DND-41 (cell line): ENCODE results near the gene CCNO.

Experiments used
- CTCF ChIP-seq: IDR thresholded peaks from 2 replicates; pipeline ENCODE4 v1.5.1; 2012; ENCODE audit warnings: borderline replicate concordance, low read length, moderate library complexity, mild to moderate bottlenecking; ENCODE audit not compliant: poor library complexity, severe bottlenecking; ENCODE audit errors: extremely low read depth
- EZH2 ChIP-seq: IDR thresholded peaks from 3 replicates; pipeline ENCODE4 v1.6.1; 2012; ENCODE audit warnings: borderline replicate concordance, low read depth, mild to moderate bottlenecking, moderate library complexity, low read length, inconsistent platforms; ENCODE audit not compliant: severe bottlenecking

DNA sequence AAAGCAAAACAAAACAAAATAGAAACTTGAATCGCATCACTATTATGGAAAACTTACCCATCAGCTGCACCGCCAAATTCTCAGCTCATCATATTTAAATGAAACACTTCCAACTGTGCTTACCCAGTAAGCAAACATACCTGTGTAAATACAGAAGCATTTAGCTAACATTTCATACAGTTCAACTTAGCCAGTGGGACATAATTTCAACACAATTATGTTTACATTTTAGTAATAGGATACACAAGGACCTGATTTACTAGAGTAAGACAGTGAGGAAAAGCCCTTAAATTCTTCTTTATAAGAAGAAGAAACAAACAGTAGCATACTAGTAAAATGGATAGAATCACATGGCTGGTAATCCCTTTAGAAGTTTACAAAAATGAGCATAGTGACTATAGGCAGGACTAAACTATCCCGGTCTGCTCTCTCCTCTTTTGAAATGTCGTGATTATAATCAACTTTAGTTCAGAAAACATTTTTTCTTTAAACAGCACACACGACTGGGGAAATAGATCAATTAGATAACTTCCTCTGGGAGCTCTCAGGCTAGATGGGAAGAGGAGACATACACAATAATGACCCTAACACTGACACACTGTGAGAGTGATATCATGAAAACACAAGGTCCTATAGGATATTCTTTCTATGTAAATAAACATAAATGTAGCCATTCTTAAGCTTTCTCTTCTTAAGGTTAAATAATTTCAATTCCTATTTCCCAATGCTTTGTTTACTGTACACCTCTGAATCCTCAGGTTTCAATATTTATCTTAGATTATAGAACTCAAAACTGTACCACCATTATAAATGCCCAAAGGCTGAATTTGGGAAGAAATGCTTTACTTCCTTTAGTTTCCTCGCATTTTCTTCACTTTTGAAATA, 44.5 kb downstream of the CCNO start:
- TF ChIP-seq CTCF (no peak), EZH2 (no peak)
